ENCODE data around the gene C16orf89.

C16orf89 gene

GRCh38 chr16:5069048-5069447 is 3.3 kb upstream of the C16orf89 start:
- Histone ChIP-seq H3K27ac (no peak overlapping the region), H3K4me1 (peaks cover 0 to 17% (median 6%) of the 10 kb centered on the region in 4 donors), H3K27me3 (no peaks in the 10 kb centered on the region), H3K4me3 (no peak overlapping the region), H3K36me3 (no peaks in the 10 kb centered on the region), H3K9me3 (no peaks in the 10 kb centered on the region)
- TF ChIP-seq, protein P1, sequence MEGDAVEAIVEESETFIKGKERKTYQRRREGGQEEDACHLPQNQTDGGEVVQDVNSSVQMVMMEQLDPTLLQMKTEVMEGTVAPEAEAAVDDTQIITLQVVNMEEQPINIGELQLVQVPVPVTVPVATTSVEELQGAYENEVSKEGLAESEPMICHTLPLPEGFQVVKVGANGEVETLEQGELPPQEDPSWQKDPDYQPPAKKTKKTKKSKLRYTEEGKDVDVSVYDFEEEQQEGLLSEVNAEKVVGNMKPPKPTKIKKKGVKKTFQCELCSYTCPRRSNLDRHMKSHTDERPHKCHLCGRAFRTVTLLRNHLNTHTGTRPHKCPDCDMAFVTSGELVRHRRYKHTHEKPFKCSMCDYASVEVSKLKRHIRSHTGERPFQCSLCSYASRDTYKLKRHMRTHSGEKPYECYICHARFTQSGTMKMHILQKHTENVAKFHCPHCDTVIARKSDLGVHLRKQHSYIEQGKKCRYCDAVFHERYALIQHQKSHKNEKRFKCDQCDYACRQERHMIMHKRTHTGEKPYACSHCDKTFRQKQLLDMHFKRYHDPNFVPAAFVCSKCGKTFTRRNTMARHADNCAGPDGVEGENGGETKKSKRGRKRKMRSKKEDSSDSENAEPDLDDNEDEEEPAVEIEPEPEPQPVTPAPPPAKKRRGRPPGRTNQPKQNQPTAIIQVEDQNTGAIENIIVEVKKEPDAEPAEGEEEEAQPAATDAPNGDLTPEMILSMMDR (IDR thresholded peaks at IDR 0.05) = no peak
- DNase-seq = no peak
- intact Hi-C loops (cut with DNase I; ENCODE audit: low total_unique reads) = no loop called here

DNA sequence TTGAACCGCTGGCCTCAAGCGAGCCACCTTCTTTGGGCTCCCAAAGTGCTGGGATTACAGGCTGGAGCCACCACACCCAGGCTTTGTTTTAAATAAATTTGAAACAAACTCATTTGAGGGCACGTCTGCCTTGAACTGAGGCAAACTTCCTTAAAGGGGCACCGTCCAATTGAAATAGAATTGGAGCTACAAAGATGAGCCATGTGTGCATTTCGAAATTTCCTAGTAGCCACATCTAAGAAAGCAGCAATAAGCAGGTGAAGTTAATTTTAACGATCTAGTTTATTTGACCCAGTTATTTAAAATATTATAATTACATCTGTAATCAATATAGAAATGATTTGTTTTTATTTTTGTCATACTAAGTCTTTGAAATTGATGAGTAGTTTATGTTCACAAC is 755 bp upstream of the C16orf89 start:
- Histone ChIP-seq H3K27ac (no peak overlapping the region), H3K9me3 (no peaks in the 10 kb centered on the region), H3K36me3 (no peaks in the 10 kb centered on the region), H3K4me1 (peaks cover 0 to 6% (median 2%) of the 10 kb centered on the region in 4 donors), H3K27me3 (peaks cover 0 to 3% of the 10 kb centered on the region in 2 donors), H3K4me3 (no peak overlapping the region)
- intact Hi-C loops (cut with DNase I; ENCODE audit: low total_unique reads) = no loop called here
- TF ChIP-seq, protein P1 (IDR thresholded peaks at IDR 0.05) = no peak
- no peak for DNase-seq

DNA sequence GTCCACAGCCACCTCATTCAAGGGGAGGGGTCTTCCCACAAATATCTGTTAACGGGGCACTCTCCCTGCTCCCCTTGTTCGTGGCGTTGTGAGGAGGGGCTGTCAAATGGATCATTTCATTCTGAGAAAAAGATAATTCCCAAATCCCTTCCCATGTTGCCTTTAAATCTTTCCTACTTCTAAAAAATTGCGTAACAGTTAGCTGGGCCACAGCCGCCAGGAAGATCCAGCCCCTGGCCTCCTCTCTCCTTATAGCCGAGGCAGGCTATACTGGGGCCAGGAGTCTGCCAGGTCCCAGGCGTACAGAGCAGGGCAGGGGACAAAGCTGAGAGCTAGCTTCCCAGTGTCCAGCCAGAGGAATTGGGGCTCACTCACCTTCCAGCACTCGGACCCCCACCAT is 430 bp downstream of the C16orf89 start:
- no peaks in the 10 kb centered on the region for H3K36me3 ChIP-seq
- H3K4me1 ChIP-seq = no peaks in the 10 kb centered on the region
- no peak overlapping the region for H3K4me3 ChIP-seq
- no peak overlapping the region for H3K27ac ChIP-seq
- DNase-seq = no peak
- H3K9me3 ChIP-seq = no peaks in the 10 kb centered on the region
- intact Hi-C loops (cut with DNase I; ENCODE audit: low total_unique reads) = no loop called here
- TF ChIP-seq, protein P1 (IDR thresholded peaks at IDR 0.05) = no peak
- H3K27me3 ChIP-seq = peaks cover 0 to 6% of the 10 kb centered on the region in 2 donors

GRCh38 chr16:5064915-5065314 is 841 bp downstream of the C16orf89 start:
- intact Hi-C loops (cut with DNase I; ENCODE audit: low total_unique reads) = no loop called here
- Histone ChIP-seq H3K4me3 (no peak overlapping the region), H3K27me3 (peaks cover 0 to 10% of the 10 kb centered on the region in 2 donors), H3K27ac (no peak overlapping the region), H3K4me1 (no peaks in the 10 kb centered on the region), H3K36me3 (no peaks in the 10 kb centered on the region), H3K9me3 (no peaks in the 10 kb centered on the region)
- DNase-seq = no peak
- TF ChIP-seq, protein P1 (IDR thresholded peaks at IDR 0.05) = no peak

DNA sequence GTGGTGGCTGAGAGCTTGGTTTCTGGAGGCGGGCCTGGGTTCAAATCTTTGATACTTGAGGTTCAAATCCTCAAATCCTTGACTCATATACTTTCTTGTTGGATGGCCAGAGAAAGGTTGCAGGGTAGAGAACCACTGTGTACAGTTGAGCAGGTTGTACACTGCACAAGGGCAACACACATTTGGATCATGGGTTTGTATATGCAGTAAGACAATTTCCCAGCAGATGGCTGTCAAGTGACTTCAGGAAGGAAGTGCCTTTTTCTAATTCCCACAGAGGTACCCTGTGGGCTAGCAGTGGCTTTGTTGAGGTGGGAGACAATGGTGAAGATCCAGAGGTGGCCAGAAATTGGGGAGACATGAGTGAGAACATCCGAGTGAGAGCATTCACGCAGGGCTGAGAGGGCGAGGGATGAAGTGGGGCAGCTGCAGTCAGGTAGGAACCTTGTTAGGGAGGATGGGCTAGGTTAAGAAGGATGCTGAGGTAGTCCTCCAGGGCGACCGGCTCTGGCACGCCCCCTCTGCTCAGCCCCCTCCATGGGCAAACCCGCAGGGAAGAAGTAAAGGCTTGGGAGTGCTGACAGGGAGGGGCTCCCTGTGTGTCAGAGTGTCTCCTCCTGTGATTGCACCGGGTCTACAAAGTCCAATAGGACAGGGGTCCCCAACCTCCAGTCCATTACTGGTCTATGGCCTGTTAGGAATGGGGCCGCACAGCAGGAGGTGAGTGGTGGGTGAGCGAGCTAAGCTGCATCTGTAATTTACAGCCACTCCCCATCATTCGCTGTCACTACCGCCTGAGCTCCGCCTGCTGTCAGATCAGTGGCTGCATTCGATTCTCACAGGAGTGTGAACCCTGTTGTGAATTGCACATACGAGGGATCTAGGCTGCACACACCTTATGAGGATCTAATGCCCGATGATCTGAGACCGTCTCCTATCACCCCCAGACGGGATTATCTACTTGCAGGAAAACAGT is 2.7 kb downstream of the C16orf89 start:
- TF ChIP-seq, protein P1 (IDR thresholded peaks at IDR 0.05) = no peak
- H3K27me3 ChIP-seq = peaks cover 0 to 23% of the 10 kb centered on the region in 2 donors
- no peak for DNase-seq
- H3K4me3 ChIP-seq = no peak overlapping the region
- H3K36me3 ChIP-seq = no peaks in the 10 kb centered on the region
- no peaks in the 10 kb centered on the region for H3K9me3 ChIP-seq
- H3K27ac ChIP-seq = no peak overlapping the region
- intact Hi-C loops (cut with DNase I; ENCODE audit: low total_unique reads) = no loop called here
- H3K4me1 ChIP-seq = no peaks in the 10 kb centered on the region
